ENCODE results near the gene CCT4. TPM values are rescaled to one million over a fixed set of nuclear protein-coding genes. Genes with fewer than 3 reads are reported as not detected.
"Not testable (repeated sequence)": the region's sequence is repeated elsewhere in the genome, so short reads cannot be mapped to it uniquely, and the experiment has no call there.

CCT4 gene
- polyA plus RNA-seq, 2 of the 4 experiments (the other 2 are of a cell fraction), result 352 to 361 TPM

- TF ChIP-seq RAD21 (conservative IDR thresholded peaks at IDR 0.05 in 1 of 2, IDR thresholded peaks at IDR 0.05 in 1 of 2), result 0 out of 5 replicates have a peak, but pooled peaks of 1 of the 2 experiments have one; percentile 11
- peak; percentile 70 for TF ChIP-seq POLR2A (IDR thresholded peaks at IDR 0.05; ENCODE audit: low read length)
- TF ChIP-seq HDAC2 (IDR thresholded peaks at IDR 0.05), result peak; percentile 53; the same call in 1 of the 2 replicates
Measured at GRCh38 chr2:61853847-61854563, 34.5 kb downstream of the CCT4 start, which contains the start of gene FAM161A (continued).

GRCh38 chr2:61853086-61853846 lies 35.2 kb downstream of the CCT4 start:
- Histone ChIP-seq H3K4me3 (peak overlapping the region; percentile 63), H3K4me1 (peaks cover 6% of the 10 kb centered on the region; the same call in 1 of the 3 replicates), H3K27ac (peak overlapping the region; percentile 94), H3K4me2 (peak overlapping the region; percentile 88), H3K9me3 (no peaks in the 10 kb centered on the region)
- ChIA-PET POLR2A (interaction anchor here (0.9 to 4.0 kb wide), 7 partner anchors 9 to 319 kb away, joined by 3 to 35 read pairs (median 6); partner anchors contain the start of gene XPO1), CTCF (interaction anchor here (0.6 to 1.2 kb wide), 12 partner anchors 9 to 718 kb away, joined by 3 to 6 read pairs (median 3); no protein-coding TSS in a partner anchor)
- ATAC-seq, result peak; percentile 78 to 90
- TF ChIP-seq MYC (IDR thresholded peaks at IDR 0.05; ENCODE audit: borderline replicate concordance, low read length), result 0 out of 2 replicates have a peak, but pooled peaks have one; percentile 30
- TF ChIP-seq CTCF (IDR thresholded peaks at IDR 0.05), result peak; percentile 28; the same call in 2 of the 3 replicates
- no peak for TF ChIP-seq BHLHE40 (IDR thresholded peaks at IDR 0.05; ENCODE audit: low read depth, low read length)
- TF ChIP-seq USF2 (IDR thresholded peaks at IDR 0.05), result peak; percentile 79
- peak in 1 of 2 experiments; percentile 8; a peak in 2 of 5 replicates for TF ChIP-seq RAD21 (conservative IDR thresholded peaks at IDR 0.05 in 1 of 2, IDR thresholded peaks at IDR 0.05 in 1 of 2)
- TF ChIP-seq TP53 (CRISPR knock-in tag; IDR thresholded peaks at IDR 0.05), result no peak
- no peak for FAIRE-seq
- DNase-seq (ENCODE audit: low read depth in 1 of 2, low spot score in 1 of 2), result peak; percentile 77 to 79
- 11% methylated on average over 26 of the region's 26 CpGs for WGBS (ENCODE audit: missing lambda C conversion rate)

- CTCF ChIA-PET, result interaction anchor here (0.6 to 1.9 kb wide), 4 partner anchors 25 to 488 kb away, joined by 3 to 7 read pairs (median 4); no protein-coding TSS in a partner anchor
- H3K9me3 ChIP-seq, H3K4me3 ChIP-seq, ATAC-seq, POLR2A ChIA-PET, H3K4me2 ChIP-seq, H3K27ac ChIP-seq, FAIRE-seq, H3K4me1 ChIP-seq: not testable (repeated sequence)
- TF ChIP-seq RAD21 (conservative IDR thresholded peaks at IDR 0.05 in 1 of 2, IDR thresholded peaks at IDR 0.05 in 1 of 2), result peak in 1 of 2 experiments; percentile 18; a peak in 1 of 5 replicates
- 95% methylated on average over 10 of the region's 10 CpGs for WGBS (ENCODE audit: missing lambda C conversion rate)
- peak in 1 of 2 experiments; percentile 21 for DNase-seq (ENCODE audit: low read depth in 1 of 2, low spot score in 1 of 2)
Measured at GRCh38 chr2:61851270-61851669, 37.2 kb downstream of the CCT4 start.

- peak; percentile 33 for TF ChIP-seq ZFP36 (IDR thresholded peaks at IDR 0.05; ENCODE audit: borderline replicate concordance, partially characterized antibody)
- TF ChIP-seq RAD21 (conservative IDR thresholded peaks at IDR 0.05 in 1 of 2, IDR thresholded peaks at IDR 0.05 in 1 of 2), result no peak
- TF ChIP-seq ZC3H11A (IDR thresholded peaks at IDR 0.05), result no peak
- no peak for TF ChIP-seq PBX3 (IDR thresholded peaks at IDR 0.05)
- no peak for TF ChIP-seq CHD2 (IDR thresholded peaks at IDR 0.05; ENCODE audit: low read length, partially characterized antibody)
- no peak for TF ChIP-seq KDM5A (IDR thresholded peaks at IDR 0.05)
- TF ChIP-seq PHF8 (IDR thresholded peaks at IDR 0.05; ENCODE audit: borderline replicate concordance, low read depth), result no peak
- no peak for TF ChIP-seq MAX (IDR thresholded peaks at IDR 0.05)
- no peak for TF ChIP-seq BHLHE40 (IDR thresholded peaks at IDR 0.05; ENCODE audit: low read depth, low read length)
- no peak for TF ChIP-seq NPAS2 (CRISPR knock-in tag; IDR thresholded peaks at IDR 0.05; ENCODE audit: borderline replicate concordance)
- TF ChIP-seq FOSL2 (IDR thresholded peaks at IDR 0.05), result no peak
- peak; percentile 45; the same call in 1 of the 2 replicates for TF ChIP-seq FOSL2 (CRISPR knock-in tag; IDR thresholded peaks at IDR 0.05)
- Histone ChIP-seq H3K9me3 (no peaks in the 10 kb centered on the region), H3K27ac (no peak overlapping the region), H3K4me1 (no peaks in the 10 kb centered on the region), H3K4me3 (no peak overlapping the region), H3K4me2 (no peak overlapping the region)
- FAIRE-seq, result no peak
- WGBS (ENCODE audit: missing lambda C conversion rate), result 68% methylated on average over 3 of the region's 3 CpGs
- ChIA-PET CTCF (interaction anchor here (0.9 to 1.2 kb wide), 4 partner anchors 14 to 187 kb away, joined by 3 to 4 read pairs (median 3); no protein-coding TSS in a partner anchor), POLR2A (interaction anchor here (0.6 to 1.2 kb wide), 3 partner anchors 9 to 159 kb away, joined by 3 to 4 read pairs (median 3); partner anchors contain the start of gene FAM161A)
- no peak for DNase-seq (ENCODE audit: low read depth in 1 of 2, low spot score in 1 of 2)
- ATAC-seq, result no peak
Measured at GRCh38 chr2:61845320-61845719, 43.1 kb downstream of the CCT4 start.
